Activated T-helper 17 cell treated with anti-CD3 and anti-CD28 coated beads, Interleukin-2, amount 50 U/mL, for 72 hours (primary cell): ENCODE measurements around the gene ACACB. TPM values are rescaled to one million over a fixed set of nuclear protein-coding genes. Genes with fewer than 3 reads are reported as not detected.

ENCODE experiments used
- ATAC-seq: fragments of 150-1000 bp; cut with Tn5 transposase; replicated peaks from 2 replicates; pipeline ENCODE4 v1.10.0; 2021; ENCODE audit warnings: mild to moderate bottlenecking, moderate library complexity
- H3K27ac Mint-ChIP-seq: one replicate; pipeline ENCODE4 v1.8.0; 2022; ENCODE audit warnings: mixed read lengths
- H3K27me3 Mint-ChIP-seq: one replicate; pipeline ENCODE4 v1.8.0; 2022; ENCODE audit warnings: mixed read lengths
- H3K36me3 Mint-ChIP-seq: one replicate; pipeline ENCODE4 v1.8.0; 2022; ENCODE audit warnings: low read depth, mild to moderate bottlenecking, mixed read lengths
- H3K4me1 Mint-ChIP-seq: one replicate; pipeline ENCODE4 v1.8.0; 2022; ENCODE audit warnings: mixed read lengths
- H3K4me3 Mint-ChIP-seq: one replicate; pipeline ENCODE4 v1.8.0; 2022; ENCODE audit warnings: mild to moderate bottlenecking, mixed read lengths
- H3K9me3 Mint-ChIP-seq: one replicate; pipeline ENCODE4 v1.8.0; 2022; ENCODE audit warnings: mixed read lengths
- total RNA-seq, 2 donors: library from RNA; stranded (reverse); gene quantifications; one replicate each; pipeline ENCODE4 v1.2.3, GENCODE V29; 2022

Gene ACACB
- total RNA-seq, 2 donors from 2014 or later = 7.4 to 17.3 TPM

DNA sequence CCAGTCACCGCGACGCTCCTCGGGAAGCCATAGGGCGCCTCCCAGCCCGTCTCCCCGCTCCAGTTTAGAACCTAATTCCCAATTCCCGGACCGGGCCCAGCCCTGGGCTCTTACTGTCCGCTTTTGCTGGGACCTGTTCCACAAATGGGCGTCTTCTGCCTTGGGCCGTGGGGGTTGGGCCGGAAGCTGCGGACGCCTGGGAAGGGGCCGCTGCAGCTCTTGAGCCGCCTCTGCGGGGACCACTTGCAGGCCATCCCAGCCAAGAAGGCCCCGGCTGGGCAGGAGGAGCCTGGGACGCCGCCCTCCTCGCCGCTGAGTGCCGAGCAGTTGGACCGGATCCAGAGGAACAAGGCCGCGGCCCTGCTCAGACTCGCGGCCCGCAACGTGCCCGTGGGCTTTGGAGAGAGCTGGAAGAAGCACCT lies 18.2 kb upstream of the ACACB start:
- peak; percentile 22 for ATAC-seq
- Mint-ChIP-seq H3K4me1 (peaks cover 18% of the 10 kb centered on the region), H3K27me3 (no peaks in the 10 kb centered on the region), H3K27ac (peak overlapping the region; percentile 83), H3K4me3 (peak overlapping the region; percentile 89), H3K9me3 (no peaks in the 10 kb centered on the region), H3K36me3 (peaks cover 50% of the 10 kb centered on the region)

DNA sequence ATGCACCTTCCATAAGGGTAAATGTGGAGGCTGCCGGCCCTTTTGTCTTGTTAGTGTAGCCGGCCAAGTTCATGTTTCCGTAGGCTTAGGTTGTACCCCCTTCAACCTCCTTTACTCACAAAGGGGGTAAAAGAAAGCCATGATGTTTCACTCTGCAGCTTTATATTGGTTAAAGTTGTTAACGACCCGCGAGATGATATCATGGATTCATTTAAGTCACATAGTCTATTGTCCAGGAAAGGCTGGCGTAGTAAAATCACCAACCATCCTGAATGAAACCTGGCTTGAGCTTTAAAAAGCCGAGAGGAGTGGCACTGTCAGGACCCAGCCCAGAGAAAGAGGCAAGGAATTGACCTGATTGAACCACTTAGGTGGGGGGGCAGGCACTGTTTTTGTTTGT lies 17.7 kb upstream of the ACACB start:
- peak overlapping the region; percentile 89 for H3K4me3 Mint-ChIP-seq
- peak overlapping the region; percentile 83 for H3K27ac Mint-ChIP-seq
- no peaks in the 10 kb centered on the region for H3K27me3 Mint-ChIP-seq
- ATAC-seq = no peak
- H3K4me1 Mint-ChIP-seq = peaks cover 18% of the 10 kb centered on the region
- peaks cover 55% of the 10 kb centered on the region for H3K36me3 Mint-ChIP-seq
- no peaks in the 10 kb centered on the region for H3K9me3 Mint-ChIP-seq

DNA sequence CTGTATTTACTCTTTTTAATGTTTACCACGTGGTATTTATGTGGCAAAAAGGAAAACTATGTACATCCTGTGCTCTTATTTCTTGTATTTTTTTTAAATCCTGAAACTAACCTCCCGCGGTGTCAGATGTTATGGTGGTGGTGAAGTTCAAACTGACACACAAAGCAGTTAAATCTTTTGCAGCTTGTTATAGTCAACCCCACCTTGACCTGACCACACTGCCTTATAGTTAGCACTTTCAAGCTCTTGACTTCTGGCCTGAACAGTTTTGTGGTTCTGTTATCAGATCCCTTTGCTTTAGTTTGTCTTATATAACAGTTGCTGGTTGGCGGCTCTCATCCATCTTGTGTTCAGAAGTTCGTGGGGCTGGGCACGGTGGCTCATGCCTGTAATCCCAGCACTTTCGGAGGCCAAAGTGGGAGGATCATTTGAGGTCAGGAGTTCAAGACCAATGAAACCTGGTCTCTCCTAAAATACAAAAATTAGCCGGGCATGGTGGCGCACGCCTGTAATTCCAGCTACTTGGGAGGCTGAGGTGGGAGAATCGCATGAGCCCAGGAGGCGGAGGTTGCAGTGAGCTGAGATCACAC lies 16.9 kb upstream of the ACACB start:
- H3K27me3 Mint-ChIP-seq = no peaks in the 10 kb centered on the region
- ATAC-seq = no peak
- peaks cover 18% of the 10 kb centered on the region for H3K4me1 Mint-ChIP-seq
- peak overlapping the region; percentile 83 for H3K27ac Mint-ChIP-seq
- H3K9me3 Mint-ChIP-seq = no peaks in the 10 kb centered on the region
- H3K4me3 Mint-ChIP-seq = peak overlapping the region; percentile 89
- H3K36me3 Mint-ChIP-seq = peaks cover 64% of the 10 kb centered on the region

DNA sequence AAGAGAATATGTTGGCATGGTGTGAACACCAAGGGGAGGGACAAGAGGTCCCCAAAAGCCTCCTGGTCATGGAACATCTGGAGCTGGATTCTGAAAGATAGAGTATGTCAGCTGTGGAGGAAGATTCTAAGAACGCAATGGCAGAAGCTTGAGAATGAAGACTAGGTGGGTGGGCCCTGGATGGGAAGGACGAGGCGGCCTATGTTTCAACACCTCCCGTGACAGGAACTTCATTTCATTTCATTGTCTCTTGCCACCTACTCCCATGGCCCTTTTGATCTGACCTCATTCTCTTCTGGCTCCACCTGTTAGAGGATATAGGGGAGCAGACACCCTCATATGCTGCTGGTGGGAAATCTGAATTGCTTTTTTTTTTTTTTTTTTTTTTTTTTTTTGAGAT lies 15.6 kb upstream of the ACACB start:
- peaks cover 18% of the 10 kb centered on the region for H3K4me1 Mint-ChIP-seq
- H3K9me3 Mint-ChIP-seq = no peaks in the 10 kb centered on the region
- no peak for ATAC-seq
- peak overlapping the region; percentile 89 for H3K4me3 Mint-ChIP-seq
- H3K36me3 Mint-ChIP-seq = peaks cover 76% of the 10 kb centered on the region
- no peaks in the 10 kb centered on the region for H3K27me3 Mint-ChIP-seq
- no peak overlapping the region for H3K27ac Mint-ChIP-seq

DNA sequence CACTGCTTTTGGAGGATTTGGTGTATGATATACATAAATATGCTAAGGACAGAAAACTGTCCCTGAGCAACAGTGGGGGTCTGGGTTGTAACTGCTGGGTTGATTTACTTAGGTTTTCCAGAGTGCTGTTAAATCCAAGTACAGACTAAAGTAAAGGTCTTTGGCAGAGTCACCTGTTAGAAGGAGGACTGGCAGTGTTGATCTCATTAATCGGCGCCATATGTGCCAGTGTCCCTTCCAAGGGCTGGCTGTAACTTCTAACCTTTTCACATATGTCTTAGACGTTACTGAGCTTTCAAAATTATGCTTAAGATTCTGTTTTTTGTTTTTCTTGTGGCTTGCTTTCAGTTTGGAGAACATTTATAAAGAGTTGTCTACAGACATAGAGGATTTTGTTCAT lies 13.9 kb upstream of the ACACB start:
- ATAC-seq = no peak
- Mint-ChIP-seq H3K4me3 (no peak overlapping the region), H3K4me1 (peaks cover 18% of the 10 kb centered on the region), H3K27ac (no peak overlapping the region), H3K36me3 (peaks cover 91% of the 10 kb centered on the region), H3K27me3 (no peaks in the 10 kb centered on the region), H3K9me3 (no peaks in the 10 kb centered on the region)

DNA sequence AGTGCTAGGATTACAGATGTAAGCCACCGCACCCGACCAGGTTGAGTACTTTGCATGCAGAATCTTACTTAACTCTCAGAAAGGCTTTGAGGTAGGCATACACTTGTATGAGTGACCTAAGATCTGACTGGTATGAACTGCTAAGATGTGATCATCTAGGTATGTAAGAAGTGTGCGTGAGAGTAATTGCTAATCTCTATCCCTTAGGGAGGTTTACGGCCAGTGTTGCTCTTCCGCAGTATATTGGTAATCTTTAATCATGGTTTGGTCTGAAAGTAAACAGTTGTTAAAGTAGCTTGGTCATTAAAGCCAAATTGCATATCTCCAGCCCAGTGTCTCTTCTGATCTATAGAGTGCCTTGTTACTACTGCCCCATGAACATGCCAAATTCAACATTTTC lies 11.2 kb upstream of the ACACB start:
- Mint-ChIP-seq H3K27me3 (no peaks in the 10 kb centered on the region), H3K36me3 (peaks cover 92% of the 10 kb centered on the region), H3K27ac (peak overlapping the region; percentile 1), H3K4me3 (no peak overlapping the region), H3K4me1 (peaks cover 2% of the 10 kb centered on the region), H3K9me3 (no peaks in the 10 kb centered on the region)
- no peak for ATAC-seq

DNA sequence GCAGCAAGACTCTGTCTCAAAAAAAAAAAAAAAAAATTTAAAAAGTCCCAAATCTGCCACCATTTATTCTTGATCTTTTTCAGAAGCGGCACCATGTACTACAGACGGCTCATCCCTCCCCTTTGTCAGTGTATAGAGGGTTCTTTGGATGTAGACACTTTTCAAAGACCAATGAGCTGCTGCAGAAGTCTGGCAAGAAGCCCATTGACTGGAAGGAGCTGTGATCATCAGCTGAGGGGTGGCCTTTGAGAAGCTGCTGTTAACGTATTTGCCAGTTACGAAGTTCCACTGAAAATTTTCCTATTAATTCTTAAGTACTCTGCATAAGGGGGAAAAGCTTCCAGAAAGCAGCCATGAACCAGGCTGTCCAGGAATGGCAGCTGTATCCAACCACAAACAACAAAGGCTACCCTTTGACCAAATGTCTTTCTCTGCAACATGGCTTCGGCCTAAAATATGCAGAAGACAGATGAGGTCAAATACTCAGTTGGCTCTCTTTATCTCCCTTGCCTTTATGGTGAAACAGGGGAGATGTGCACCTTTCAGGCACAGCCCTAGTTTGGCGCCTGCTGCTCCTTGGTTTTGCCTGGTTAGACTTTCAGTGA lies 6.5 kb upstream of the ACACB start:
- Mint-ChIP-seq H3K36me3 (peaks cover 58% of the 10 kb centered on the region), H3K4me3 (peak overlapping the region; percentile 71), H3K27ac (peak overlapping the region; percentile 8), H3K9me3 (no peaks in the 10 kb centered on the region), H3K27me3 (no peaks in the 10 kb centered on the region), H3K4me1 (peaks cover 4% of the 10 kb centered on the region)
- no peak for ATAC-seq

DNA sequence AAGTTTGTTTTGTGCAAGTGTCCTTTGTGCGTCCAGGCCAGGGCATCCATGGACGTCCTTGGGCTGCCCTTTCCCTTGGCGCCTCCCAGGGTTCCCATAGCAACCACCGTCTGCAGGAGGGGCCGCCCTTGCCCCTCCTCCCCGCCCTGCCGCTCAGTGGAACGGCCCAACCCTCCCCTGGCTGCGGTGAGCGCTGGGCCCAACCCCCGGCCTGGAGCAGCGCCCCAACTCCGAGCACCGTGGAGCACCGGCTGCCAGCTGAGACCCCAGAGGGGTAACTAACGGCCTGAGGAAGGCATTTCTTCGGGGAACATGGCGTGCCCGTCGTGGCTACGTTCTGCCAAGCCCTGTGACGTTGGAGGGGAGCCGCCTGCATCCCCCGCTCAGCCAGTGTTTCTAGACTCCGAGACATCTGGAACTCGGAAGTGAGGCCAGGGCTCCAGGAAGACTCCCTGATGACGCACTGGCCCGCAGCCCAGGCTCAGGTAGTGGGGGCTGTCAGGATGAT lies 5.3 kb upstream of the ACACB start:
- peak; percentile 94 for ATAC-seq
- H3K27me3 Mint-ChIP-seq = no peaks in the 10 kb centered on the region
- H3K27ac Mint-ChIP-seq = peak overlapping the region; percentile 38
- peak overlapping the region; percentile 71 for H3K4me3 Mint-ChIP-seq
- H3K4me1 Mint-ChIP-seq = peaks cover 15% of the 10 kb centered on the region
- H3K36me3 Mint-ChIP-seq = peaks cover 46% of the 10 kb centered on the region
- no peaks in the 10 kb centered on the region for H3K9me3 Mint-ChIP-seq

DNA sequence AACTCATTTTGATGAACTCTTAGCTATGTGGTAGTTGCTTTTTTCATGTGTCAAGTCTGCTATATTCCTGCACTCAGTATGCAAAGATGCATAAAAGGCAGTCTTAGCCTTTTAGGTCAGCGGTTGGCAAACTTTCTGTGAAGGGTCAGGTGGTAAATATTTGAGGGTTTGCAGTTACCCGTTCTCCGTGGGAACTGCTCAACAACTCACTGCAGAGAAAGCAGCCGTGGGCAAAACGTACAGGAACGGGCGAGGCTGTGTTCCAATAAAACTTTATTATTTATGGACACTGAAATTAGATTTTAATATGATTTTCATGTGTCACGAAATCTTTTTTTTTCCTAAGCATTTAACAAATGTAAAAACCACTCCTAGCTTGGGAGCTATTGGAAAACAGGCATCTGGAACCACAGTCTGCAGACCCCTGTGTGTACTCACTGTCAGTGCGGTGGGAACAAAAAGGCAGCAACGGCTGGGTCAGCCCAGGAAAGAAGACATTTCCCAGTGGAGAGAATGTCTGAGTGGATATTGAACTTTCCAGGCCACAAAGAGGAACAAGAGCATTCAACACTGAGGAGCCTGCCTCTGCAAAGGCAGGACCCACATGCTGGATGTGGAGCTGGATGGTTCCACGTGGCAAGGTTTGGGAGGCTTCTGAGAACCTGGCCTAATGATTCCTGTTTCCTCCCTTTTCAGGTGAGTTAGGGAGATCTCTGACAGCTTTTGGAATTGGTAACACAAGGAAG lies 3.5 kb upstream of the ACACB start:
- peaks cover 15% of the 10 kb centered on the region for H3K4me1 Mint-ChIP-seq
- no peak overlapping the region for H3K4me3 Mint-ChIP-seq
- ATAC-seq = no peak
- H3K27ac Mint-ChIP-seq = no peak overlapping the region
- no peaks in the 10 kb centered on the region for H3K9me3 Mint-ChIP-seq
- H3K27me3 Mint-ChIP-seq = no peaks in the 10 kb centered on the region
- H3K36me3 Mint-ChIP-seq = peaks cover 30% of the 10 kb centered on the region

DNA sequence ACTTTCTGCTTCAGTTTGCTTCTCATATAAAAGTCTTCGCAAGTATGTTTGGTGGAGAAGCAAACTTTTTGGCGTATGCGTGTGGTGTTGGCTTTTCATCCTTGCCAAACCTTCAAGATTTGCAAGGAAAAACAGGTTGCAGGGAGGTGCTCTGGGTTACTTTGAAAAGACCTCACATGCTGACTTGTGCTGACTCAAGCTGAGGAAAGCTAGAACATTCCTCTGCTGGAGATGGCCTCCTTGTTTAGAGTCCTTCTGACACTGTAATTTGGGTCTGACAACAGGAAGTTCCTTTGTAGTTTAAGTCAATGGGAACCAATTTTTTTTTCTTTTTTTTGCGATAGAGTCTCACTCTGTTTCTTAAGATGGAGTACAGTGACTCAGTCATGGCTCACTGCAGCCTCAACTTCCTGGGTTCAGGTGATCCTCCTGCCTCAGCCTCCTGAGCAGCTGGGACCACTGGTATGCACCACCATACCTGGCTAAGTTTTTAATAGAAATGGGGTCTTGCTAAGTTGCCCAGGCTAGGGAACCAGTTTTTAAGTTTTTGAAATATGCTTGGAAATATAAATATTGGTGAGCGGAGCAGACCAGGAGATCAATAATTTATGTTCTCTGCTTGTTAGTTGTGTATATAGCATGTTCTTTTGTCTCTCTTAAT lies 2.6 kb upstream of the ACACB start:
- H3K27ac Mint-ChIP-seq = no peak overlapping the region
- H3K4me3 Mint-ChIP-seq = no peak overlapping the region
- peaks cover 22% of the 10 kb centered on the region for H3K36me3 Mint-ChIP-seq
- no peaks in the 10 kb centered on the region for H3K9me3 Mint-ChIP-seq
- peaks cover 15% of the 10 kb centered on the region for H3K4me1 Mint-ChIP-seq
- ATAC-seq = no peak
- no peaks in the 10 kb centered on the region for H3K27me3 Mint-ChIP-seq

DNA sequence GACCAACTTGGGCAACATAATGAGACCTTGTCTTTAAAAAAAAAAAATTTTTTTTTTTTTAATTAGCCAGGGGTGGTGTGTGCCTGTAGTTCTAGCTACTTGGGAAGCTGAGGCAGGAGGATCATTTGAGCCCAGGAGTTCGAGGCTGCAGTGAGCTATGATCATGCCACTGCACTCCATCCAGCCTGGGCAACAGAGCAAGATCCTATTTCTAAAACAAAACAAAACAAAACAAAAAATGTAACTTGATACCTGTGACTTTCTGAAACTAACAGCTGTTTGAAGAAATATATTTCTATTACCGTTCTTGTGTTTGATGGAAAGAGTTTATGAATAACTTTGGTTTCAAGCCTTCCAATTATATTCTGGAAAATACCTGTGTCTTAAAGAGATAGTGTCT lies 1.7 kb upstream of the ACACB start:
- no peaks in the 10 kb centered on the region for H3K27me3 Mint-ChIP-seq
- H3K36me3 Mint-ChIP-seq = peaks cover 14% of the 10 kb centered on the region
- H3K4me3 Mint-ChIP-seq = no peak overlapping the region
- H3K9me3 Mint-ChIP-seq = no peaks in the 10 kb centered on the region
- no peak overlapping the region for H3K27ac Mint-ChIP-seq
- H3K4me1 Mint-ChIP-seq = peaks cover 15% of the 10 kb centered on the region
- ATAC-seq = no peak

DNA sequence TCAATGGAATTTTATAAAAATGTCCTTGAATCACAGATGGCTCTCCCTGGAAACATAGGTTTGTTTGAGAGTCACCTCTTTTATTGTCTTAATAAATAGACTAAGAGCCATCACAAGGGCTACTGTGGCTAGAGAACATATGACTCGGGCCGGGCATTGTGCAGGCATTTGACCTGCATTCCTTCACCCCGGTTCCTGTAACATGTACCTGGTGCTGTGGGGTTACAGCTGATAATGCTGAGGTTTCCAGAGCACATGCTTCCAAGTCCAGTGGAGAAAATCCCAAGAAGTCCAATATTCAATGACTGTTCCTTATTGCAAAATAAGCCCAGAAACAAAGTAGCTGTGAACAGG lies 1.0 kb upstream of the ACACB start:
- H3K4me1 Mint-ChIP-seq = peaks cover 15% of the 10 kb centered on the region
- ATAC-seq = no peak
- no peak overlapping the region for H3K27ac Mint-ChIP-seq
- no peak overlapping the region for H3K4me3 Mint-ChIP-seq
- H3K27me3 Mint-ChIP-seq = no peaks in the 10 kb centered on the region
- no peaks in the 10 kb centered on the region for H3K9me3 Mint-ChIP-seq
- H3K36me3 Mint-ChIP-seq = peaks cover 6% of the 10 kb centered on the region

DNA sequence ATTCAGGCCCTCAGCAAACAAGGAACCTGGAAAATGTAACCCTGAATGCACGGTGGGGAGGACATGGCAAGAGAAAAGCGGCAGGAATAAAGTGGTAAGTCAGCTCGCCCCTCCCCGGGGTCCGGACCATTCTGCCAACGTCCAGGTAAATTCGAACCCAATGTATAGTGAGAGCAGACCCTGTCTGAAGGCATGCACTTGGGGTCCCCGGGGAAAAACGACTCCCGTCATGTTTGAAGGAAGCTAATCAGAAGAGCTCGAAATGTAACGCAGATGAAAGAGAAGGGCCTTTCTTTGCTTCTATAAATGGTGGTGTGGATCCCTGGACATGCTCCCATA lies 193 bp downstream of the ACACB start:
- H3K9me3 Mint-ChIP-seq = no peaks in the 10 kb centered on the region
- no peak overlapping the region for H3K27ac Mint-ChIP-seq
- no peaks in the 10 kb centered on the region for H3K27me3 Mint-ChIP-seq
- H3K4me3 Mint-ChIP-seq = no peak overlapping the region
- H3K36me3 Mint-ChIP-seq = no peaks in the 10 kb centered on the region
- ATAC-seq = no peak
- H3K4me1 Mint-ChIP-seq = peaks cover 15% of the 10 kb centered on the region

DNA sequence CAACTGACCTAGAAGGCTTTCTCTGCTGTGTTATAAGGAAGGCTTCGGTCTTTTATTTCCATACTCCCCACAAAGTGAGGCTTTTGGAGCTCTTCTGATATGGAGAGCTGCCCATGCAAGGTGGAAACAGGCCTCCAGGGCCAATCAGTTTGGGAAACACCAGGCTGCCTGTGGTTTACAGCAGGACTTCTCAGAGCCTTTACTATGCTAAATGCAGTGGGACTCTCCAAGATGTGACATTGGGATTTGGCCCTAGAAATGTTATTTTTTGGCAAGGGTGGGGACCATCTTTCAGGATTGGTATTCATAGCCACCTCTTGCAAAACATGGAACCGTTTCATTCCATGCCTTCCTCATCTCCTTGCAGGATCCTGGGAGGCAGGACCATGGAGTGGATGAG lies 3.7 kb downstream of the ACACB start:
- H3K27me3 Mint-ChIP-seq = no peaks in the 10 kb centered on the region
- H3K9me3 Mint-ChIP-seq = no peaks in the 10 kb centered on the region
- peaks cover 9% of the 10 kb centered on the region for H3K4me1 Mint-ChIP-seq
- no peaks in the 10 kb centered on the region for H3K36me3 Mint-ChIP-seq
- no peak for ATAC-seq
- H3K27ac Mint-ChIP-seq = no peak overlapping the region
- H3K4me3 Mint-ChIP-seq = no peak overlapping the region

DNA sequence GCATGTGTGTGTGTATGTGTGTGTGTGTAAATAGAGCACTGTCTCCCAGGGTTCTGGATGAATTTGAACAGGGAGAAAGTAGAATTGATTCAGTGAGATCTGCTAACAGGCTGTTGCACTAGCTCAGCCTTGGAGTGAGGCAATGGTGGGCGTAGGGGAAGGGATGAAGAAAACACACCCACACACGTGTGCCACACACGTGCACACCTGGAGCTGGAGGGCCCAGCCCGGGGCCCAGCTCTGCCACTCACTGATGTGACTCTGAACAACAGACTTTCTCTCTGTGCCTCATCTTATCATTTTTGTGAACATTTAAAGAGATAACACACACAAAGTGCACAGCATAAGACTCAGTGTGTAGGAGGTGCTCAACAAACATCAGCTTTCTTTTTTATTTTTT lies 4.2 kb downstream of the ACACB start:
- Mint-ChIP-seq H3K36me3 (no peaks in the 10 kb centered on the region), H3K4me1 (peaks cover 4% of the 10 kb centered on the region), H3K4me3 (no peak overlapping the region), H3K27me3 (no peaks in the 10 kb centered on the region), H3K27ac (no peak overlapping the region), H3K9me3 (no peaks in the 10 kb centered on the region)
- ATAC-seq = no peak
